Measurements from ENCODE around the gene MID1IP1.

The MID1IP1 gene

GRCh38 chrX:38804682-38805431 lies 3.6 kb downstream of the MID1IP1 start:
- peak overlapping the region; percentile 27 for H3K4me2 ChIP-seq (ENCODE audit: low read depth, low read length, poor library complexity, severe bottlenecking)
- peak overlapping the region; percentile 18 for H3K4me3 ChIP-seq (ENCODE audit: insufficient read depth, low read length, poor library complexity, severe bottlenecking)
- H3K9me2 ChIP-seq (replicated peaks; ENCODE audit: insufficient read depth, low read length) = no peaks in the 10 kb centered on the region
- H3F3A ChIP-seq (ENCODE audit: insufficient read depth) = no peaks in the 10 kb centered on the region
- H2AFZ ChIP-seq (ENCODE audit: low read depth, low read length, severe bottlenecking) = no peak overlapping the region
- no peak for TF ChIP-seq EZH2phosphoT487 (conservative IDR thresholded peaks at IDR 0.05; ENCODE audit: low read length)
- H3K79me2 ChIP-seq (ENCODE audit: insufficient read depth, low read length) = no peaks in the 10 kb centered on the region
- H3K9ac ChIP-seq (ENCODE audit: low read length) = peak overlapping the region; percentile 16; the same call in 1 of the 2 replicates
- H3K9me3 ChIP-seq (ENCODE audit: insufficient read depth, low read length) = no peaks in the 10 kb centered on the region
- no peak overlapping the region for H3K27ac ChIP-seq (ENCODE audit: low read depth, low read length)
- H3K27me3 ChIP-seq (ENCODE audit: low read length) = no peaks in the 10 kb centered on the region
- H3K36me3 ChIP-seq (ENCODE audit: low read length) = no peaks in the 10 kb centered on the region
- H4K20me1 ChIP-seq (ENCODE audit: low read depth, low read length) = no peaks in the 10 kb centered on the region

- H4K20me1 ChIP-seq (ENCODE audit: low read depth, low read length) = no peaks in the 10 kb centered on the region
- H3K79me2 ChIP-seq (ENCODE audit: insufficient read depth, low read length) = no peaks in the 10 kb centered on the region
- H3K9me2 ChIP-seq (replicated peaks; ENCODE audit: insufficient read depth, low read length) = no peaks in the 10 kb centered on the region
- H3K27ac ChIP-seq (ENCODE audit: low read depth, low read length) = no peak overlapping the region
- no peaks in the 10 kb centered on the region for H3K36me3 ChIP-seq (ENCODE audit: low read length)
- H3K9ac ChIP-seq (ENCODE audit: low read length) = 0 out of 2 replicates have a peak overlapping the region, but pooled peaks have one; percentile 16
- no peak for TF ChIP-seq CTCF (IDR thresholded peaks at IDR 0.05; ENCODE audit: insufficient read depth, low read length, poor library complexity, severe bottlenecking)
- TF ChIP-seq EZH2phosphoT487 (conservative IDR thresholded peaks at IDR 0.05; ENCODE audit: low read length) = no peak
- H2AFZ ChIP-seq (ENCODE audit: low read depth, low read length, severe bottlenecking) = no peak overlapping the region
- H3K27me3 ChIP-seq (ENCODE audit: low read length) = no peaks in the 10 kb centered on the region
- H3K4me2 ChIP-seq (ENCODE audit: low read depth, low read length, poor library complexity, severe bottlenecking) = peak overlapping the region; percentile 5
- no peaks in the 10 kb centered on the region for H3F3A ChIP-seq (ENCODE audit: insufficient read depth)
- H3K4me3 ChIP-seq (ENCODE audit: insufficient read depth, low read length, poor library complexity, severe bottlenecking) = no peak overlapping the region
- no peaks in the 10 kb centered on the region for H3K9me3 ChIP-seq (ENCODE audit: insufficient read depth, low read length)
Measured at GRCh38 chrX:38805432-38806389, 4.5 kb downstream of the MID1IP1 start.

- no peaks in the 10 kb centered on the region for H3K79me2 ChIP-seq (ENCODE audit: insufficient read depth, low read length)
- H3F3A ChIP-seq (ENCODE audit: insufficient read depth) = no peaks in the 10 kb centered on the region
- H3K4me3 ChIP-seq (ENCODE audit: insufficient read depth, low read length, poor library complexity, severe bottlenecking) = no peak overlapping the region
- H2AFZ ChIP-seq (ENCODE audit: low read depth, low read length, severe bottlenecking) = no peak overlapping the region
- H3K36me3 ChIP-seq (ENCODE audit: low read length) = no peaks in the 10 kb centered on the region
- no peaks in the 10 kb centered on the region for H4K20me1 ChIP-seq (ENCODE audit: low read depth, low read length)
- TF ChIP-seq EZH2phosphoT487 (conservative IDR thresholded peaks at IDR 0.05; ENCODE audit: low read length) = no peak
- no peak for TF ChIP-seq CTCF (IDR thresholded peaks at IDR 0.05; ENCODE audit: insufficient read depth, low read length, poor library complexity, severe bottlenecking)
- H3K27ac ChIP-seq (ENCODE audit: low read depth, low read length) = no peak overlapping the region
- H3K27me3 ChIP-seq (ENCODE audit: low read length) = no peaks in the 10 kb centered on the region
- no peak overlapping the region for H3K4me2 ChIP-seq (ENCODE audit: low read depth, low read length, poor library complexity, severe bottlenecking)
- no peaks in the 10 kb centered on the region for H3K9me3 ChIP-seq (ENCODE audit: insufficient read depth, low read length)
- H3K9me2 ChIP-seq (replicated peaks; ENCODE audit: insufficient read depth, low read length) = no peaks in the 10 kb centered on the region
- H3K9ac ChIP-seq (ENCODE audit: low read length) = no peak overlapping the region
Measured at GRCh38 chrX:38806875-38807621, 5.8 kb downstream of the MID1IP1 start.
